ENCODE data around the gene ERMP1.

Gene ERMP1

DNA sequence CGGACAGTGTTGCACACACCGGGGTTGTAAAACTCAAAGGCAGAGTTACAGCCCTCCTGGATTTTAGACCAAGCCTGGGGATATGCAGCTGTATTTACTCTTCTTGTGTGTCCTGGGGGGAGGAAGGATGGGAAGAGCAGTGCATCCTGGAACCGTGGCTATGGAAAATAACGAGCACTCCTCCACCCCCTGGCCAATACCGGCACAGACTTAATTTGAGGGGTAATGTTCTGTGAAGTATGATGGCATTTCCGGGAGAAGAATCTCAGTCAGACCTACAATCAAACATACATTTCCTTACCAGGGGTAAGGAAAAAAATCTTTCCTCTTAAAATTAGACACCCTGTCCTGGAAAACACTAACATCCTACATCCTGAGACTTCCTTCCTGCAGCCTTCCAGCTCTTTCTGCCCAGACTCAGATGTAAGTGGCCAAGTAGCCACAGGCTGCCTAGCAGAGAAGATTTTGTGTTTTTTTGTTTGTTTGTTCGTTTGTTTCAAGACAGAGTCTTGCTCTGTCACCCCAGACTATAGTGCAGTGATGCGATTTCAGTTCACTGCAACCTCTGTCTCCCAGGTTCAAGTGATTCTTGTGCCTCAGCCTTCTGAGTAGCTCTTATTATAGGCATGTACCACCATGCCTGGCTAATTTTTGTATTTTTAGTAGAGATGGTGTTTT is 11.0 kb upstream of the ERMP1 start:
- Histone ChIP-seq H3K4ac (ENCODE audit: low read depth, low read length) (no peak overlapping the region), H4K5ac (ENCODE audit: low read length) (no peak overlapping the region), H3K9ac (ENCODE audit: low read length) (no peak overlapping the region), H3K79me2 (ENCODE audit: control insufficient read depth, insufficient read depth, low read length) (no peaks in the 10 kb centered on the region), H2BK120ac (ENCODE audit: low read depth, low read length) (no peak overlapping the region), H3K79me1 (ENCODE audit: low read length) (no peaks in the 10 kb centered on the region), H3K23ac (ENCODE audit: low read length) (no peak overlapping the region), H3K56ac (ENCODE audit: low read length) (no peak overlapping the region), H3K18ac (ENCODE audit: low read length) (no peak overlapping the region), H3K27me3 (ENCODE audit: insufficient read depth, low read length, poor library complexity) (no peaks in the 10 kb centered on the region), H2BK5ac (ENCODE audit: low read length) (no peak overlapping the region), H3K4me3 (ENCODE audit: low read length) (no peak overlapping the region), H3K4me1 (ENCODE audit: control insufficient read depth, low read depth, low read length) (no peaks in the 10 kb centered on the region), H2AK5ac (ENCODE audit: low read length) (no peak overlapping the region), H2BK15ac (replicated peaks; ENCODE audit: low read depth) (no peak overlapping the region), H4K8ac (ENCODE audit: low read depth, low read length) (no peak overlapping the region), H3K27ac (ENCODE audit: low read depth, low read length) (no peak overlapping the region), H3K36me3 (ENCODE audit: control insufficient read depth, insufficient read depth, low read length) (no peaks in the 10 kb centered on the region), H3K4me2 (ENCODE audit: low read length) (no peak overlapping the region)
- peak; percentile 39 for DNase-seq
- WGBS (ENCODE audit: extremely low coverage, insufficient coverage, low lambda C conversion rate): no CpG with 5 or more reads among the region's 8 CpGs

DNA sequence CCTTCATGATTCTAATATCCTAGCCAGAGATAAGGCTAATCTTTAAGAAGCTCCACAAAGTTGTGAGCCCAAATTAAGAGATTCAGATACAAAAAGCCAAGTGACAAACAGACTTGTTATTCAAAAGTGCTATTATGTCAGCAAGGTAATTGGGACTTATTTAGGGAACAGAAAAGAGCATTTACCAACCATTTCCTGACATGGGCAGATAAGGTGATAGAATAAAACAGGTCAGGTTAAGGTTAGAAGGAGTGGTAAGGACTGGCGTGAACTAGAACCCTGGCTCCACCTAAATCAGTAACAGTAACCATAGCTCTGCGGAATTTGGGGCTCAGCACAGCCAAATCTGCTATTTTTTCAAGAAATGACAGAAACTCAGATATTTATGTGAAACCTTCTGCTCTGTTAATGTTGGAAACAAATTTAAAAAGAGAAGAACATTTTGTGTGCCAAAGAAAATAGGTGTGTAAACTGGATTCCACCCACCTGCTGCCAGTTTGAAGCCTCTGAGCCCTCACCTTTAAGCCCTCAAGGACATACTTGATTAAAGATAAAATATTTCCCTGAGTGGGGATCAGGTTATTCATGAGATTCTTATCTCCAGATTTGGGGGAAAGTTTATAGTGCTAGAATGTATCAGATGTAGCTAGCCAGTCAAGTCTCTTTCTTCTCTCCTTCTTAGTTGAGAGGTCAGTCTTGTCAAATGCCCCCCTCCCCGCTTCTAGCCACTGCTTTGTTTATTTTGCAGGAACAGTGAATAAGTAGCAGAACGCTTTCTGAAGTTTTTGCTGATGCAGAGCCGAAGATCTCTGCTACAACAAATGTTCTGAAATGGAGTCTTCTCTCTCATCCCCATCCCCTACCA is 10.2 kb upstream of the ERMP1 start:
- H3K79me2 ChIP-seq (ENCODE audit: control insufficient read depth, insufficient read depth, low read length): no peaks in the 10 kb centered on the region
- DNase-seq: peak; percentile 53

DNA sequence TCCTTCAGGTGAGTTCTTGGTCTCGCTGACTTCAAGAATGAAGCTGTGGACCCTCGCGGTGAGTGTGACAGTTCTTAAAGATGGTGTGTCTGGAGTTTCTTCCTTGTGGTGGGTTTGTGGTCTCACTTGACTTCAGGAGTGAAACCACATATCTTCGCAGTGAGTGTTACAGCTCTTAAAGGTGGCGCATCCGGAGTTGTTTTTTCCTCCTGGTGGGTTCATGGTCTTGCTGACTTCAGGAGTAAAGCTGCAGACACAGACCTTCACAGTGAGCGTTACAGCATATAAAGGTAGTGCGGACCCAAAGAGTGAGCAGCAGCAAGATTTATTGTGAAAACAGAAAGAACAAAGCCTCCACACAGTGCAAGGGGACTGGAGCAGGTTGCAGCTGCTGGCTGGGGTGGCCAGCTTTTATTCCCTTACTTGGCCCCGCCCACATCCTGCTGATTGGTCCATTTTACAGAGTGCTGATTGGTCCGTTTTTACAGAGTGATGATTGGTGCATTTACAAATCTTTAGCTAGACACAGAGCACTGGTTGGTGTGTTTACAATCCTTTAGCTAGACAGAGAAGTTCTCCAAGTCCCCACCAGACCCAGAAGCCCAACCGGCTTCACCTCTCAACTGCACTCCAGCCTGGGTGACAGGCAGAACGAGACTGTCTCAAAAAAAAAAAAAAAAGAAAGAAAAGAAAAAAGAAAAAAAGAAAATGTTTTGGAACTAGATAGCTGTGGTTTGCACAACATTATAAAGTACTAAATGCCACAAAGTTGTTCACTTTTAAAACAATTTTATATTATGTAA is 9.1 kb upstream of the ERMP1 start:
- no peak overlapping the region for H2BK15ac ChIP-seq (replicated peaks; ENCODE audit: low read depth)
- H3K4me3 ChIP-seq (ENCODE audit: low read length): no peak overlapping the region
- no peaks in the 10 kb centered on the region for H3K79me2 ChIP-seq (ENCODE audit: control insufficient read depth, insufficient read depth, low read length)
- H4K5ac ChIP-seq (ENCODE audit: low read length): no peak overlapping the region
- no peak overlapping the region for H3K23ac ChIP-seq (ENCODE audit: low read length)
- no peak overlapping the region for H3K4me2 ChIP-seq (ENCODE audit: low read length)
- no peak overlapping the region for H3K4ac ChIP-seq (ENCODE audit: low read depth, low read length)
- DNase-seq: peak; percentile 35
- no CpG with 5 or more reads among the region's 12 CpGs for WGBS (ENCODE audit: extremely low coverage, insufficient coverage, low lambda C conversion rate)
- no peak overlapping the region for H2AK5ac ChIP-seq (ENCODE audit: low read length)
- H3K79me1 ChIP-seq (ENCODE audit: low read length): no peaks in the 10 kb centered on the region
- H2BK5ac ChIP-seq (ENCODE audit: low read length): no peak overlapping the region
- H3K4me1 ChIP-seq (ENCODE audit: control insufficient read depth, low read depth, low read length): no peaks in the 10 kb centered on the region
- no peaks in the 10 kb centered on the region for H3K27me3 ChIP-seq (ENCODE audit: insufficient read depth, low read length, poor library complexity)
- no peaks in the 10 kb centered on the region for H3K36me3 ChIP-seq (ENCODE audit: control insufficient read depth, insufficient read depth, low read length)
- H3K56ac ChIP-seq (ENCODE audit: low read length): no peak overlapping the region
- H3K27ac ChIP-seq (ENCODE audit: low read depth, low read length): no peak overlapping the region
- no peak overlapping the region for H2BK120ac ChIP-seq (ENCODE audit: low read depth, low read length)
- no peak overlapping the region for H3K9ac ChIP-seq (ENCODE audit: low read length)
- H3K18ac ChIP-seq (ENCODE audit: low read length): no peak overlapping the region
- no peak overlapping the region for H4K8ac ChIP-seq (ENCODE audit: low read depth, low read length)

More for the DNA sequence above, 10.2 kb upstream of the ERMP1 start:
- H3K4me2 ChIP-seq (ENCODE audit: low read length): no peak overlapping the region
- no peak overlapping the region for H3K23ac ChIP-seq (ENCODE audit: low read length)
- no peak overlapping the region for H3K4me3 ChIP-seq (ENCODE audit: low read length)
- H3K36me3 ChIP-seq (ENCODE audit: control insufficient read depth, insufficient read depth, low read length): no peaks in the 10 kb centered on the region
- H3K4me1 ChIP-seq (ENCODE audit: control insufficient read depth, low read depth, low read length): no peaks in the 10 kb centered on the region
- no CpG with 5 or more reads among the region's 5 CpGs for WGBS (ENCODE audit: extremely low coverage, insufficient coverage, low lambda C conversion rate)
- H3K9ac ChIP-seq (ENCODE audit: low read length): no peak overlapping the region
- H3K18ac ChIP-seq (ENCODE audit: low read length): no peak overlapping the region
- no peak overlapping the region for H2BK120ac ChIP-seq (ENCODE audit: low read depth, low read length)
- no peak overlapping the region for H3K4ac ChIP-seq (ENCODE audit: low read depth, low read length)
- no peak overlapping the region for H3K56ac ChIP-seq (ENCODE audit: low read length)
- no peak overlapping the region for H4K5ac ChIP-seq (ENCODE audit: low read length)
- H2AK5ac ChIP-seq (ENCODE audit: low read length): no peak overlapping the region
- no peaks in the 10 kb centered on the region for H3K79me1 ChIP-seq (ENCODE audit: low read length)
- no peaks in the 10 kb centered on the region for H3K27me3 ChIP-seq (ENCODE audit: insufficient read depth, low read length, poor library complexity)
- no peak overlapping the region for H4K8ac ChIP-seq (ENCODE audit: low read depth, low read length)
- H3K27ac ChIP-seq (ENCODE audit: low read depth, low read length): no peak overlapping the region
- no peak overlapping the region for H2BK5ac ChIP-seq (ENCODE audit: low read length)
- no peak overlapping the region for H2BK15ac ChIP-seq (replicated peaks; ENCODE audit: low read depth)

DNA sequence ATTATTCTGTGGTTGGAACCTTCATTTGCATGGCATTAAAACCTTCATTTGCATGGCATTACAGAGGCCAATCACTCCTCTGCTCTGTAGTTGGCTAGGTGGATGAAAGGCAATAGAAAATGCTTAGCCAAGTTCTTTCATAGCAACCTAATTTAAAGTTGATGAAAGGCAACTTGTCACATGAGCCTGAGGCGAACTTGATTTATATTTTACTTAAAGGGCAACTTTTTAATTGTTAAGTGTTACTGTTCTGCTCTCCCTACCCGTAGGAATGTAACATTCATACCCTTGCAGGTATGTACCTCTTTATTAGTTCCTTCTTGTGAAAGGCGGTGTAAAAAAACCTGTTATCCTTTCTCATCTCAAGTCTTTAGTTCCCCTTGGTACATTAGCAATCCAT is 7.9 kb upstream of the ERMP1 start:
- Histone ChIP-seq H2BK120ac (ENCODE audit: low read depth, low read length) (no peak overlapping the region), H3K23ac (ENCODE audit: low read length) (no peak overlapping the region), H4K5ac (ENCODE audit: low read length) (no peak overlapping the region), H3K4me3 (ENCODE audit: low read length) (no peak overlapping the region), H4K8ac (ENCODE audit: low read depth, low read length) (no peak overlapping the region), H3K9ac (ENCODE audit: low read length) (no peak overlapping the region), H3K27ac (ENCODE audit: low read depth, low read length) (no peak overlapping the region), H3K4me1 (ENCODE audit: control insufficient read depth, low read depth, low read length) (no peaks in the 10 kb centered on the region), H3K18ac (ENCODE audit: low read length) (no peak overlapping the region), H3K36me3 (ENCODE audit: control insufficient read depth, insufficient read depth, low read length) (no peaks in the 10 kb centered on the region), H2BK5ac (ENCODE audit: low read length) (no peak overlapping the region), H3K4ac (ENCODE audit: low read depth, low read length) (no peak overlapping the region), H3K4me2 (ENCODE audit: low read length) (no peak overlapping the region), H3K79me2 (ENCODE audit: control insufficient read depth, insufficient read depth, low read length) (no peaks in the 10 kb centered on the region), H3K27me3 (ENCODE audit: insufficient read depth, low read length, poor library complexity) (no peaks in the 10 kb centered on the region), H3K79me1 (ENCODE audit: low read length) (no peaks in the 10 kb centered on the region), H2AK5ac (ENCODE audit: low read length) (no peak overlapping the region), H3K56ac (ENCODE audit: low read length) (no peak overlapping the region), H2BK15ac (replicated peaks; ENCODE audit: low read depth) (no peak overlapping the region)
- DNase-seq: no peak
- no CpG with 5 or more reads among the region's 3 CpGs for WGBS (ENCODE audit: extremely low coverage, insufficient coverage, low lambda C conversion rate)

DNA sequence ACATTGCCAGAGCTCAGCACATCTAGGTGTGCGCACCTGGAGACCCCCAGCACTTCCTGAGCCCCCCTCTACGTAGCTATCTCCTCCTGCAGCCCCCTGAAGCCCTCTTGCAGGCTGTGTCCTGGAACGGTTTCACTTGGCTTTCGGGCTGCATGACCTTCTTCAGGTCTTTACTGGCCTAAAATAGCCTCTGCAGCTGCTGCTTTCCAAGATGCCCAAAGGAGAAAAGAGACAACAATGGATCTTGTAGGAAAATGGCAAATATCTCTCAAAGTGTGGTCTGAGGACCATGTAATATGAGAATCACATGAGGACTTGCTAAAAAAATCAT is 6.6 kb upstream of the ERMP1 start:
- H3K18ac ChIP-seq (ENCODE audit: low read length): peak overlapping the region; percentile 62
- no peak overlapping the region for H3K27ac ChIP-seq (ENCODE audit: low read depth, low read length)
- H3K4ac ChIP-seq (ENCODE audit: low read depth, low read length): no peak overlapping the region
- no peaks in the 10 kb centered on the region for H3K27me3 ChIP-seq (ENCODE audit: insufficient read depth, low read length, poor library complexity)
- WGBS (ENCODE audit: extremely low coverage, insufficient coverage, low lambda C conversion rate): no CpG with 5 or more reads among the region's 4 CpGs
- no peak overlapping the region for H2AK5ac ChIP-seq (ENCODE audit: low read length)
- no peaks in the 10 kb centered on the region for H3K79me2 ChIP-seq (ENCODE audit: control insufficient read depth, insufficient read depth, low read length)
- no peak overlapping the region for H3K9ac ChIP-seq (ENCODE audit: low read length)
- no peak overlapping the region for H3K23ac ChIP-seq (ENCODE audit: low read length)
- DNase-seq: no peak
- H4K8ac ChIP-seq (ENCODE audit: low read depth, low read length): no peak overlapping the region
- no peaks in the 10 kb centered on the region for H3K79me1 ChIP-seq (ENCODE audit: low read length)
- H4K5ac ChIP-seq (ENCODE audit: low read length): no peak overlapping the region
- no peaks in the 10 kb centered on the region for H3K4me1 ChIP-seq (ENCODE audit: control insufficient read depth, low read depth, low read length)
- H2BK15ac ChIP-seq (replicated peaks; ENCODE audit: low read depth): no peak overlapping the region
- no peak overlapping the region for H3K4me2 ChIP-seq (ENCODE audit: low read length)
- H2BK5ac ChIP-seq (ENCODE audit: low read length): peak overlapping the region; percentile 80
- H2BK120ac ChIP-seq (ENCODE audit: low read depth, low read length): peak overlapping the region; percentile 86
- no peaks in the 10 kb centered on the region for H3K36me3 ChIP-seq (ENCODE audit: control insufficient read depth, insufficient read depth, low read length)
- peak overlapping the region; percentile 59 for H3K56ac ChIP-seq (ENCODE audit: low read length)
- H3K4me3 ChIP-seq (ENCODE audit: low read length): no peak overlapping the region

Measured in mesendoderm (in vitro differentiated cells).